H7 (cell line): ENCODE data around the gene KDM6B. TPM values are rescaled to one million over a fixed set of nuclear protein-coding genes. Genes with fewer than 3 reads are reported as not detected.

ENCODE experiments used
- DNase-seq: peaks from one replicate; pipeline ENCODE4 v3.0.0; 2012
- H3K27me3 ChIP-seq: 2 replicates; pipeline ENCODE4 v1.6.0; 2011; ENCODE audit warnings: mild to moderate bottlenecking, low read length; ENCODE audit not compliant: control insufficient read depth, insufficient read depth
- H3K36me3 ChIP-seq: replicated peaks from 2 replicates; pipeline ENCODE4 v1.5.1; 2011; ENCODE audit warnings: low read length; ENCODE audit not compliant: control insufficient read depth, insufficient read depth
- H3K4me3 ChIP-seq: 2 replicates; pipeline ENCODE4 v1.5.1; 2011; ENCODE audit warnings: low read depth, mild to moderate bottlenecking, control low read depth, low read length, moderate library complexity; ENCODE audit not compliant: insufficient read depth
- total RNA-seq: library from RNA; depleted of rRNA; stranded (reverse); fragments of >200 nt; shearing (Covaris generic); gene quantifications from 2 replicates; pipeline ENCODE4 v1.2.3, GENCODE V29; 2014

KDM6B gene
- total RNA-seq, 1 experiment from 2014 or later: 1.6 TPM

DNA sequence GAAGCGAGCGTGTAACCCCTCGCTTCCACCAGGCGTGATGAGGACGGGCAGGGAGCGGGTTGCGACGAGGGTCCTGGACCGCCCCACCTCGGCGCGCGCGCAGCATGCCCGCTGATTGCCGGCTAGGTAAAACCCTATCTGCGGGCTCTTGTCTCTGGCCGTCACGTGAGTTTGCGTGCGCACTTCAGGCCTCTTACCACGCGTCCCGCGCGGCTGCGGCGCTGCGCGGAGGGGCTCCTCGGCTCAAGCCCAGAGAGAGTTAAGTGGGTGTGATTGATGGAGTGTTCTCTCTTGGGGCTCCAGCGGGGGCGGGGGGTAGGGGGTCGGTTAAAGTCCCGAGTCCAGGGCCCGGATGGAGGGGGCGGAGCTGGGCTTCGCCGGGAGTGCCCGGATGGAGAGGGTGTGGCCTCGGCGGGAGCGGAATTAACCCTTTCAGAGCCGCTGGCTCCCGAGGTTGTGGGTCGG, 7.9 kb downstream of the KDM6B start:
- peaks cover 39% of the 10 kb centered on the region for H3K27me3 ChIP-seq
- H3K36me3 ChIP-seq: no peaks in the 10 kb centered on the region
- H3K4me3 ChIP-seq: peak overlapping the region; percentile 86
- DNase-seq: peak; percentile 98

DNA sequence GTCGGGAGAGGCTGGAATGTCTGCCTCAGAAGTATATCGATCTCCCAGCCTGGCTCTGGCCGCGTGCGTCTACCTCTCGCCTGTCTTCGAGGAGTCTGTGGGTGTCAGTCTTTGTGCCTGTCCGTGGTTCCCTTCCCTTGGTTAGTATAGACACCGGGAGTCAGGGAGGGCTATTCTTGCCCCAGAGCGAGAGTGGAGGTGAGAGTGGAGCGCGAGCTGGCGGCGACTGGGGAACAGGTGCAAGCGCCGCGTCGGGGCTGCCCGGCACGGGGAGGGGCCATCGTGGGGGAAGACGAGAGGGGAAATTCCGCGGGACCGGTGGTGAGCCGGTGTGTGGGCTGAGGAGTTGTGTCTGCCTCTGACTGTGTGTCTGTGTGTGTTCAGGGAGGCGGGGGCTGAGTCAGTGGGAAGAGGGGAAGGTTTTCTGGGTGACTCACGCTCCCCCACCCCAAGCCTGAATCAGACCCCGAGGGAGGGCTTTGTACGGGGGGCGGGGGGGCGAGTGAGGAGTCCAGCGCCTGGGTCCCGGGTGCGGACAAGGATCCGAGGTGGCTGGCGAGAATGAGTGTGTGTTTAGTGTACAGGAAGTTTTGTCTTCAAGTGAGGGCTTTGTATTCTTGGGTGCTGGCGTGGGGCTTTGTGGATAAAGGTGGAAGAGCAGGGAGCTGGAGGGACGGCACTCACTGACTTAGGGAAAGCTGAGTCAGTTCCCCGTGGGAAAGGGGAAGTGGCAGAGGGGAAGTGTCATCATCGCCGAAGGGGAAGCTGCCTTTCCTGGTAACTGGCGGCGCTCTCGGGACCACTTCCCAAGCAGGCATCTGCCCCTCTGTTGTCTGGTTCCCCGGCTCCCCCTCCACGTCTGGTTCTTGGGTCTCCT, 8.6 kb downstream of the KDM6B start:
- H3K36me3 ChIP-seq: no peaks in the 10 kb centered on the region
- H3K27me3 ChIP-seq: peaks cover 39% of the 10 kb centered on the region
- H3K4me3 ChIP-seq: peak overlapping the region; percentile 86
- DNase-seq: peak; percentile 79

DNA sequence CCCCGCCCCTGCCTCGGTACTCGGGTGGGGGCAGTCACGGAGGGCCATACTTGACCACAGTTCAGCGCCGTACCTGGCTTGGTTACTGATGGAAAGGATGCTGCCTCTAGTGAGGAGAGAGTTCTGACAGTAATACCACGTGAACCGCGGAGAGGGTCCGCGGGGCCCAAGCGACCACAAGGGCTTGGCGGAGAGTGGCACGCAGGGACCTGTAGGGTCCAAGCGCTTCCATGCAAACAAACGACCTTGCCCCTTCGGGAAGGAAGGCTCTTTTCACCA, 9.2 kb downstream of the KDM6B start:
- Histone ChIP-seq H3K36me3 (no peaks in the 10 kb centered on the region), H3K4me3 (peak overlapping the region; percentile 86), H3K27me3 (peaks cover 39% of the 10 kb centered on the region)
- DNase-seq: no peak

- DNase-seq: peak; percentile 94
Measured at GRCh38 chr17:7843536-7844291, 9.7 kb downstream of the KDM6B start.

GRCh38 chr17:7844292-7845154, 10.5 kb downstream of the KDM6B start:
- H3K4me3 ChIP-seq: peak overlapping the region; percentile 86
- DNase-seq: peak; percentile 97
- H3K27me3 ChIP-seq: peaks cover 27% of the 10 kb centered on the region
- no peaks in the 10 kb centered on the region for H3K36me3 ChIP-seq

More at GRCh38 chr17:7843536-7844291, 9.7 kb downstream of the KDM6B start:
- Histone ChIP-seq H3K36me3 (no peaks in the 10 kb centered on the region), H3K27me3 (peaks cover 35% of the 10 kb centered on the region), H3K4me3 (peak overlapping the region; percentile 86)

DNA sequence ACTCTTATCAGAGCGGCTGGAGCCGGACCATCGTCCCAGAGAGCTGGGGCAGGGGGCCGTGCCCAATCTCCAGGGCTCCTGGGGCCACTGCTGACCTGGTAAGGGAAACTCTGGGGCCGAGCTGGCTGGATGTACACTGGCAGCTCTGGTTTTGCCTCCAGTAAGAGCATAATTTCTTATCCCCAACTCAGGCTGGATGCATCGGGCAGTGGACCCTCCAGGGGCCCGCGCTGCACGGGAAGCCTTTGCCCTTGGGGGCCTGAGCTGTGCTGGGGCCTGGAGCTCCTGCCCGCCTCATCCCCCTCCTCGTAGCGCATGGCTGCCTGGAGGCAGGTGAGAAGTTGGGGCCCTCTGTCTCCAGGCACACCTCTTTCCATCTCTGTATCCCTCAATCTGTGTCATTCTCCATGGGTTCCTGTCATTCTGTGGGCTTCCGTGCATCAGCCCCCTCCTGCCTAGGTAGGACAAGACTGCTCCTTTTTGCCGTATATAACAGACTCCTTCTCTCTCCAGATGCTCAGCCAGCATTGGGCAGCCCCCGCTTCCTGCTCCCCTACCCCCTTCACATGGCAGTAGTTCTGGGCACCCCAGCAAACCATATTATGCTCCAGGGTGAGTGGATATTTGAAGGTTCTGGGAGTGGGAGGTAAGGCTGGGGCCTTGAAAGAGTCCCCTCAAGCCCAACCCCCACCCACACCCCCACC, 11.5 kb downstream of the KDM6B start:
- DNase-seq: peak; percentile 41
- Histone ChIP-seq H3K4me3 (no peak overlapping the region), H3K27me3 (peaks cover 17% of the 10 kb centered on the region), H3K36me3 (no peaks in the 10 kb centered on the region)

DNA sequence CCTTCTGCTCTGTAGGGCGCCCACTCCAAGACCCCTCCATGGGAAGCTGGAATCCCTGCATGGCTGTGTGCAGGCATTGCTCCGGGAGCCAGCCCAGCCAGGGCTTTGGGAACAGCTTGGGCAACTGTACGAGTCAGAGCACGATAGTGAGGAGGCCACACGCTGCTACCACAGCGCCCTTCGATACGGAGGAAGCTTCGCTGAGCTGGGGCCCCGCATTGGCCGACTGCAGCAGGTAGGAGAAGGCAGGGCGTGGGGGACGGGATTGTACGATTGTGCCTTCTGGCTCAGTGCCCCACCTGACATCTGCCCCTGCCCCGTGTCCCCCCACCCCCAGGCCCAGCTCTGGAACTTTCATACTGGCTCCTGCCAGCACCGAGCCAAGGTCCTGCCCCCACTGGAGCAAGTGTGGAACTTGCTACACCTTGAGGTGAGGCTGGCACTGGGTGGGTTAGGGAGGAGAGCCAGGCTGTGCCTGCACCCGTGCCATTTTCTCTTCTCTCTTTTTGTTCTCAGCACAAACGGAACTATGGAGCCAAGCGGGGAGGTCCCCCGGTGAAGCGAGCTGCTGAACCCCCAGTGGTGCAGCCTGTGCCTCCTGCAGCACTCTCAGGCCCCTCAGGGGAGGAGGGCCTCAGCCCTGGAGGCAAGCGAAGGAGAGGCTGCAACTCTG, 12.2 kb downstream of the KDM6B start:
- Histone ChIP-seq H3K4me3 (no peak overlapping the region), H3K27me3 (peaks cover 17% of the 10 kb centered on the region), H3K36me3 (no peaks in the 10 kb centered on the region)
- no peak for DNase-seq

GRCh38 chr17:7846765-7847661, 13.0 kb downstream of the KDM6B start:
- peaks cover 17% of the 10 kb centered on the region for H3K27me3 ChIP-seq
- no peak overlapping the region for H3K4me3 ChIP-seq
- H3K36me3 ChIP-seq: no peaks in the 10 kb centered on the region
- DNase-seq: peak; percentile 48

DNA sequence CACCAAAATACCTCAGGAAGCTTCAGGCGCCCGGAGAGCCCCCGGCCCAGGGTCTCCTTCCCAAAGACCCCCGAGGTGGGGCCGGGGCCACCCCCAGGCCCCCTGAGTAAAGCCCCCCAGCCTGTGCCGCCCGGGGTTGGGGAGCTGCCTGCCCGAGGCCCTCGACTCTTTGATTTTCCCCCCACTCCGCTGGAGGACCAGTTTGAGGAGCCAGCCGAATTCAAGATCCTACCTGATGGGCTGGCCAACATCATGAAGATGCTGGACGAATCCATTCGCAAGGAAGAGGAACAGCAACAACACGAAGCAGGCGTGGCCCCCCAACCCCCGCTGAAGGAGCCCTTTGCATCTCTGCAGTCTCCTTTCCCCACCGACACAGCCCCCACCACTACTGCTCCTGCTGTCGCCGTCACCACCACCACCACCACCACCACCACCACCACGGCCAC, 14.1 kb downstream of the KDM6B start:
- peaks cover 27% of the 10 kb centered on the region for H3K27me3 ChIP-seq

DNA sequence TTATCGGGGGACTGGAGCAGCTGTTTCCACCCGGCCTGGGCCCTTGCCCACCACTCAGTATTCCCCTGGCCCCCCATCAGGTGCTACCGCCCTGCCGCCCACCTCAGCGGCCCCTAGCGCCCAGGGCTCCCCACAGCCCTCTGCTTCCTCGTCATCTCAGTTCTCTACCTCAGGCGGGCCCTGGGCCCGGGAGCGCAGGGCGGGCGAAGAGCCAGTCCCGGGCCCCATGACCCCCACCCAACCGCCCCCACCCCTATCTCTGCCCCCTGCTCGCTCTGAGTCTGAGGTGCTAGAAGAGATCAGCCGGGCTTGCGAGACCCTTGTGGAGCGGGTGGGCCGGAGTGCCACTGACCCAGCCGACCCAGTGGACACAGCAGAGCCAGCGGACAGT, 14.7 kb downstream of the KDM6B start:
- Histone ChIP-seq H3K36me3 (no peaks in the 10 kb centered on the region), H3K4me3 (no peak overlapping the region), H3K27me3 (peaks cover 32% of the 10 kb centered on the region)
- DNase-seq: peak; percentile 36

More for the DNA sequence above, 14.1 kb downstream of the KDM6B start:
- H3K4me3 ChIP-seq: no peak overlapping the region
- H3K36me3 ChIP-seq: no peaks in the 10 kb centered on the region
- peak; percentile 23 for DNase-seq

- Histone ChIP-seq H3K36me3 (no peaks in the 10 kb centered on the region), H3K4me3 (no peak overlapping the region), H3K27me3 (peaks cover 36% of the 10 kb centered on the region)
- DNase-seq: peak; percentile 26
Measured at GRCh38 chr17:7849130-7849750, 15.2 kb downstream of the KDM6B start.

DNA sequence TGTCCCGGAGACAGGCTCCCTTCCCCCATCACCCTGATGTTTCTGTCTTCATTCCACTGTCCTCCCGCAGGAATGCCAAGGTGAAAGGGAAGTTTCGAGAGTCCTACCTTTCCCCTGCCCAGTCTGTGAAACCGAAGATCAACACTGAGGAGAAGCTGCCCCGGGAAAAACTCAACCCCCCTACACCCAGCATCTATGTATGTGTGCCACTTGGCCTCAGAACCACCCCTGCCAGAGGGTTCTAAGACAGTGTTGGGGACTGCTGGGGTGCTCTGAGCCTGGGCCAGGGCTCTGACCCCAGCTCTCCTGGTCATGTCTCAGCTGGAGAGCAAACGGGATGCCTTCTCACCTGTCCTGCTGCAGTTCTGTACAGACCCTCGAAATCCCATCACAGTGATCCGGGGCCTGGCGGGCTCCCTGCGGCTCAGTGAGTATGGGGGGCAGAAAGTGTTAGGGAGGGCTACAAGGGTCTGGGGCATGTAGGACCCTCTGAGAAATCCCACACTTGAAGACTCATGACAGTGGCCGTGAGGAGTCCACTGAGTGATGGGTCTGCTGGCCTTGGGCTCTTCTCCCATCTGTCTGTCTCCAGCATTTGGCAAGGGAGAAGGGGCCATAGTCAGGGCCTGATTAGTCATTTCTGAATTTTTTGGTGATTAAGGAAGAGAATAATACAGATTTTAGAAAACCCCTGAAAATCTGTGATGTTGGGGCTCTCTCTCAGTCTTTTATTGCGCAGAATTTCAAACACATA, 15.9 kb downstream of the KDM6B start:
- DNase-seq: no peak
- Histone ChIP-seq H3K36me3 (no peaks in the 10 kb centered on the region), H3K4me3 (no peak overlapping the region), H3K27me3 (peaks cover 43% of the 10 kb centered on the region)
